ENCODE measurements around the gene ARHGEF38.

ARHGEF38 gene

GRCh38 chr4:105619188-105619931 lies 66.9 kb downstream of the ARHGEF38 start:
- DNase-seq = peak; percentile 85

- no peak for DNase-seq
These were observed 68.4 kb downstream of the ARHGEF38 start for GRCh38 chr4:105620640-105621323.

GRCh38 chr4:105622269-105622668 lies 69.8 kb downstream of the ARHGEF38 start:
- DNase-seq = no peak

- DNase-seq = no peak
These were observed 70.7 kb downstream of the ARHGEF38 start for GRCh38 chr4:105623099-105623498.

- no peak for DNase-seq
These were observed 72.1 kb downstream of the ARHGEF38 start for GRCh38 chr4:105624530-105624929.

- DNase-seq = no peak
These were observed 72.8 kb downstream of the ARHGEF38 start for GRCh38 chr4:105625214-105625613.

GRCh38 chr4:105626846-105627245 lies 74.4 kb downstream of the ARHGEF38 start:
- no peak for DNase-seq

- DNase-seq = no peak
These were observed 75.2 kb downstream of the ARHGEF38 start for GRCh38 chr4:105627620-105628019.

- DNase-seq = no peak
These were observed 78.5 kb downstream of the ARHGEF38 start for GRCh38 chr4:105630670-105631655.

GRCh38 chr4:105631818-105632400 lies 79.5 kb downstream of the ARHGEF38 start:
- DNase-seq = no peak

GRCh38 chr4:105632599-105632998 lies 80.2 kb downstream of the ARHGEF38 start:
- DNase-seq = no peak

GRCh38 chr4:105633241-105633640 lies 80.8 kb downstream of the ARHGEF38 start:
- peak; percentile 14 for DNase-seq

GRCh38 chr4:105634402-105635080 lies 82.1 kb downstream of the ARHGEF38 start:
- DNase-seq = no peak

GRCh38 chr4:105637408-105638176 lies 85.2 kb downstream of the ARHGEF38 start:
- peak; percentile 81 for DNase-seq

GRCh38 chr4:105641845-105642244 lies 89.4 kb downstream of the ARHGEF38 start:
- no peak for DNase-seq

- DNase-seq = no peak
These were observed 91.8 kb downstream of the ARHGEF38 start for GRCh38 chr4:105644257-105644656.

GRCh38 chr4:105645440-105645839 lies 93.0 kb downstream of the ARHGEF38 start:
- DNase-seq = no peak

GRCh38 chr4:105650190-105650589 lies 97.8 kb downstream of the ARHGEF38 start:
- no peak for DNase-seq

- DNase-seq = no peak
These were observed 99.5 kb downstream of the ARHGEF38 start for GRCh38 chr4:105651884-105652283.

GRCh38 chr4:105652286-105652888 lies 100.0 kb downstream of the ARHGEF38 start:
- no peak for DNase-seq

Measured in NCI-H2029 (cell line).